Parathyroid adenoma (tissue), 2 donors: Measurements from ENCODE around the gene INO80.

Source experiments
- H2AFZ ChIP-seq: fragments of 300-600 bp; sonication (generic); one replicate; pipeline ENCODE4 v1.7.0; 2017; ENCODE audit warnings: antibody characterized with exemption, mild to moderate bottlenecking
- H3K27ac ChIP-seq: fragments of 300-600 bp; sonication (generic); one replicate; pipeline ENCODE4 v1.7.0; 2017
- H3K27me3 ChIP-seq: fragments of 300-600 bp; sonication (generic); one replicate; pipeline ENCODE4 v1.7.0; 2017; ENCODE audit warnings: low read length; ENCODE audit not compliant: control insufficient read depth, insufficient read depth
- H3K36me3 ChIP-seq: fragments of 300-600 bp; sonication (generic); one replicate; pipeline ENCODE4 v1.7.0; 2017; ENCODE audit warnings: low read length; ENCODE audit not compliant: control insufficient read depth, insufficient read depth
- H3K4me1 ChIP-seq: fragments of 300-600 bp; sonication (generic); one replicate; pipeline ENCODE4 v1.7.0; 2017; ENCODE audit warnings: control low read depth
- H3K4me2 ChIP-seq: fragments of 300-600 bp; sonication (generic); one replicate; pipeline ENCODE4 v1.7.0; 2017; ENCODE audit warnings: low read length
- H3K4me3 ChIP-seq: fragments of 300-600 bp; sonication (generic); one replicate; pipeline ENCODE4 v1.7.0; 2017; ENCODE audit warnings: low read depth, low read length
- H3K79me2 ChIP-seq: fragments of 300-600 bp; sonication (generic); one replicate; pipeline ENCODE4 v1.7.0; 2017; ENCODE audit warnings: control low read depth
- H3K9ac ChIP-seq: fragments of 300-600 bp; sonication (generic); one replicate; pipeline ENCODE4 v1.7.0; 2017; ENCODE audit warnings: mild to moderate bottlenecking
- H3K9me3 ChIP-seq: fragments of 300-600 bp; sonication (generic); one replicate; pipeline ENCODE4 v1.7.0; 2017; ENCODE audit warnings: low read length; ENCODE audit not compliant: control insufficient read depth
- CTCF ChIP-seq: fragments of 300-600 bp; sonication (generic); IDR thresholded peaks from one replicate; pipeline ENCODE4 v1.7.0; 2017; ENCODE audit warnings: antibody characterized with exemption, mild to moderate bottlenecking
- donor health status: primary hyperparathyroidism.

The INO80 gene

GRCh38 chr15:40988156-40988555 is 127.9 kb downstream of the INO80 start:
- Histone ChIP-seq H3K27ac (no peak overlapping the region), H3K4me3 (no peak overlapping the region), H3K79me2 (no peaks in the 10 kb centered on the region), H3K9me3 (no peaks in the 10 kb centered on the region), H3K4me2 (no peak overlapping the region), H3K4me1 (no peaks in the 10 kb centered on the region), H3K9ac (no peak overlapping the region), H2AFZ (no peak overlapping the region), H3K36me3 (no peaks in the 10 kb centered on the region), H3K27me3 (no peaks in the 10 kb centered on the region)
- TF ChIP-seq CTCF: no peak

DNA sequence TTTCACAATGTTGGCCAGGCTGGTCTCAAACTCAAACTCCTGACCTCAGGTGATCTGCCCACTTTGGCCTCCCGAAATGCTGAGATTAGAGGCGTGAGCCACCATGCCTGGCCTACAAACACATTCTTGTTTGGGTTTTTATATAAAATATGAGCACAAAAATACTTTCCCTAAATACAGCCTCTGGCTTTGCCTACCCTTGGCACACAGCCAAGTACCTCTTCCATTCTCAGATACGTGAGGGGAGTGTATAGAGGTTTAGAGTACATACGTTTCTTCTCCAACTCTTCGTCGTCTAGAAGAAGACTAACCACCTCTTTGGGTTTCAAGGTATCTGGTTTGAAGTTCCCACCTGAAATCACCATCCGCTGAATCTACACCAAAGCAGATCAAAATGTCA is 129.3 kb downstream of the INO80 start:
- Histone ChIP-seq H3K79me2 (no peaks in the 10 kb centered on the region), H3K9ac (no peak overlapping the region), H3K9me3 (no peaks in the 10 kb centered on the region), H3K4me1 (no peaks in the 10 kb centered on the region), H3K4me2 (no peak overlapping the region), H3K36me3 (no peaks in the 10 kb centered on the region), H3K4me3 (no peak overlapping the region), H3K27ac (no peak overlapping the region), H3K27me3 (no peaks in the 10 kb centered on the region), H2AFZ (no peak overlapping the region)
- no peak for TF ChIP-seq CTCF

- no peak for TF ChIP-seq CTCF
- no peak overlapping the region for H3K4me3 ChIP-seq
- no peaks in the 10 kb centered on the region for H3K36me3 ChIP-seq
- H3K27ac ChIP-seq: no peak overlapping the region
- H3K4me2 ChIP-seq: no peak overlapping the region
- H3K9ac ChIP-seq: no peak overlapping the region
- H3K9me3 ChIP-seq: no peaks in the 10 kb centered on the region
- H3K79me2 ChIP-seq: no peaks in the 10 kb centered on the region
- H3K27me3 ChIP-seq: no peaks in the 10 kb centered on the region
- no peaks in the 10 kb centered on the region for H3K4me1 ChIP-seq
- H2AFZ ChIP-seq: no peak overlapping the region
These were observed 130.3 kb downstream of the INO80 start for GRCh38 chr15:40985541-40986330.

- Histone ChIP-seq H3K79me2 (no peaks in the 10 kb centered on the region), H3K27ac (no peak overlapping the region), H3K9me3 (no peaks in the 10 kb centered on the region), H3K4me2 (no peak overlapping the region), H3K4me1 (no peaks in the 10 kb centered on the region), H3K36me3 (no peaks in the 10 kb centered on the region), H2AFZ (no peak overlapping the region), H3K27me3 (no peaks in the 10 kb centered on the region), H3K9ac (no peak overlapping the region), H3K4me3 (no peak overlapping the region)
- no peak for TF ChIP-seq CTCF
These were observed 131.1 kb downstream of the INO80 start for GRCh38 chr15:40984964-40985363.

- no peak overlapping the region for H3K9ac ChIP-seq
- no peak overlapping the region for H3K4me2 ChIP-seq
- H3K27ac ChIP-seq: no peak overlapping the region
- no peaks in the 10 kb centered on the region for H3K4me1 ChIP-seq
- H3K36me3 ChIP-seq: no peaks in the 10 kb centered on the region
- H3K27me3 ChIP-seq: no peaks in the 10 kb centered on the region
- no peak overlapping the region for H2AFZ ChIP-seq
- TF ChIP-seq CTCF: no peak
- no peak overlapping the region for H3K4me3 ChIP-seq
- H3K9me3 ChIP-seq: no peaks in the 10 kb centered on the region
- H3K79me2 ChIP-seq: no peaks in the 10 kb centered on the region
These were observed 131.7 kb downstream of the INO80 start for GRCh38 chr15:40984406-40984805.
